Esophagus squamous epithelium (tissue), 5 donors: ENCODE data around the gene CUTC. TPM values are rescaled to one million over a fixed set of nuclear protein-coding genes. Genes with fewer than 3 reads are reported as not detected.

ENCODE experiments used
- DNase-seq: peaks from one replicate; lab custom pipeline; 2025; lab: John Stamatoyannopoulos, UW
- H3K27ac ChIP-seq, 4 donors: fragments of 200-600 bp; sonication (generic); one replicate each; pipeline ENCODE4 v1.5.1; 2016 to 2019; ENCODE audit warnings: mild to moderate bottlenecking in 1 of 4
- H3K27me3 ChIP-seq, 4 donors: fragments of 200-600 bp; sonication (generic); 1 replicate in 3 of 4; 2 replicates in 1 of 4; pipeline versions ENCODE4 v1.5.1 to v1.6.0; 2017 to 2021; ENCODE audit warnings: antibody characterized with exemption in 1 of 4
- H3K36me3 ChIP-seq, 3 donors: fragments of 200-600 bp; sonication (generic); one replicate each; pipeline ENCODE4 v1.5.1; 2016 to 2019
- H3K4me1 ChIP-seq, 3 donors: fragments of 200-600 bp; sonication (generic); one replicate each; pipeline ENCODE4 v1.5.1; 2017 to 2019
- H3K4me3 ChIP-seq, 4 donors: fragments of 200-600 bp; sonication (generic); 1 replicate in 3 of 4; 2 replicates in 1 of 4; pipeline ENCODE4 v1.5.1; 2016 to 2019; ENCODE audit warnings: mild to moderate bottlenecking in 2 of 4, moderate library complexity in 1 of 4
- H3K9me3 ChIP-seq, 3 donors: fragments of 200-600 bp; sonication (generic); one replicate each; pipeline ENCODE4 v1.5.1; 2016 to 2019
- CTCF ChIP-seq, 6 experiments: fragments of 450-650 bp in 4 of 6; fragments of 200-600 bp in 2 of 6; sonication (generic) in 2 of 6; IDR thresholded peaks; one replicate each; pipeline ENCODE4 v1.5.1; 2016 to 2019; ENCODE audit warnings: antibody characterized with exemption in 6 of 6, mild to moderate bottlenecking in 4 of 6, moderate library complexity in 4 of 6
- POLR2A ChIP-seq, 4 donors: fragments of 450-650 bp; IDR thresholded peaks; one replicate each; pipeline ENCODE4 v1.6.1; 2017; ENCODE audit warnings: antibody characterized with exemption in 4 of 4, mild to moderate bottlenecking in 4 of 4, moderate library complexity in 3 of 4
- WGBS, 2 donors: methylation state at CpG; one replicate each; pipeline ENCODE4 v1.1.5; 2018; 5-methylcytosine and 5-hydroxymethylcytosine counted together
- intact Hi-C: fragments of 100-400 bp; cut with DNase I; formaldehyde crosslinking; loops from one replicate; pipeline ENCODE4 v1.15.0; 2022
- total RNA-seq, 4 donors: library from RNA; depleted of rRNA; stranded (reverse); fragments of >200 nt; gene quantifications; one replicate each; pipeline ENCODE4 v1.1.0, GENCODE V29; 2016
- donor health status: DM: yes; HTN: yes; CAD: no.

CUTC gene
- total RNA-seq, 4 donors from 2014 or later = 6.7 to 29.0 (median 18.9) TPM

GRCh38 chr10:99693933-99694583 is 38.0 kb upstream of the CUTC start:
- Histone ChIP-seq H3K4me3 (no peak overlapping the region), H3K36me3 (peaks cover 0 to 87% (median 32%) of the 10 kb centered on the region in 3 donors), H3K4me1 (peaks cover 0 to 6% (median 3%) of the 10 kb centered on the region in 3 donors), H3K27me3 (no peaks in the 10 kb centered on the region), H3K9me3 (no peaks in the 10 kb centered on the region), H3K27ac (no peak overlapping the region)
- TF ChIP-seq CTCF (IDR thresholded peaks at IDR 0.05) (no peak), POLR2A (IDR thresholded peaks at IDR 0.05) (no peak)
- 83 to 93% methylated on average over 3 of the region's 3 CpGs for WGBS, 2 donors
- intact Hi-C loops = no loop called here
- no peak for DNase-seq

GRCh38 chr10:99695761-99696160 is 36.3 kb upstream of the CUTC start:
- peaks cover 0 to 99% (median 33%) of the 10 kb centered on the region in 3 donors for H3K36me3 ChIP-seq
- intact Hi-C loops = no loop called here
- H3K4me1 ChIP-seq = no peaks in the 10 kb centered on the region
- no peak overlapping the region for H3K27ac ChIP-seq
- H3K27me3 ChIP-seq = no peaks in the 10 kb centered on the region
- no peaks in the 10 kb centered on the region for H3K9me3 ChIP-seq
- DNase-seq = no peak
- no peak overlapping the region for H3K4me3 ChIP-seq
- WGBS, 2 donors = 85 to 88% methylated on average over 6 of the region's 6 CpGs
- no peak for TF ChIP-seq CTCF (IDR thresholded peaks at IDR 0.05)
- no peak for TF ChIP-seq POLR2A (IDR thresholded peaks at IDR 0.05)

GRCh38 chr10:99698504-99699080 is 33.4 kb upstream of the CUTC start:
- DNase-seq = no peak
- 85 to 86% methylated on average over 8 of the region's 8 CpGs for WGBS, 2 donors
- H3K4me3 ChIP-seq = no peak overlapping the region
- TF ChIP-seq POLR2A (IDR thresholded peaks at IDR 0.05) = no peak
- TF ChIP-seq CTCF (IDR thresholded peaks at IDR 0.05) = peak in 1 of 6 experiments; percentile 7
- no peaks in the 10 kb centered on the region for H3K4me1 ChIP-seq
- no peaks in the 10 kb centered on the region for H3K9me3 ChIP-seq
- intact Hi-C loops = no loop called here
- peaks cover 0 to 99% (median 21%) of the 10 kb centered on the region in 3 donors for H3K36me3 ChIP-seq
- no peak overlapping the region for H3K27ac ChIP-seq
- no peaks in the 10 kb centered on the region for H3K27me3 ChIP-seq

GRCh38 chr10:99700649-99701048 is 31.4 kb upstream of the CUTC start:
- 88 to 100% methylated on average over 4 of the region's 4 CpGs for WGBS, 2 donors
- Histone ChIP-seq H3K36me3 (peaks cover 0 to 100% (median 21%) of the 10 kb centered on the region in 3 donors), H3K27ac (no peak overlapping the region), H3K4me1 (no peaks in the 10 kb centered on the region), H3K9me3 (no peaks in the 10 kb centered on the region), H3K27me3 (no peaks in the 10 kb centered on the region), H3K4me3 (no peak overlapping the region)
- intact Hi-C loops = no loop called here
- no peak for TF ChIP-seq CTCF (IDR thresholded peaks at IDR 0.05)
- TF ChIP-seq POLR2A (IDR thresholded peaks at IDR 0.05) = no peak
- no peak for DNase-seq

GRCh38 chr10:99708428-99709012 is 23.5 kb upstream of the CUTC start:
- DNase-seq = no peak
- TF ChIP-seq POLR2A (IDR thresholded peaks at IDR 0.05) = no peak
- TF ChIP-seq CTCF (IDR thresholded peaks at IDR 0.05) = no peak
- Histone ChIP-seq H3K4me1 (peaks cover 2 to 34% (median 22%) of the 10 kb centered on the region in 3 donors), H3K27me3 (no peaks in the 10 kb centered on the region), H3K9me3 (no peaks in the 10 kb centered on the region), H3K4me3 (no peak overlapping the region), H3K27ac (peak overlapping the region; percentile 72 to 91 (median 79)), H3K36me3 (peaks cover 0 to 65% (median 0%) of the 10 kb centered on the region in 3 donors)
- intact Hi-C loops = no loop called here
- 75 to 92% methylated on average over 1 of the region's 1 CpG for WGBS, 2 donors
